Measurements from ENCODE around the gene CCDC148.
"Not testable (repeated sequence)": the region's sequence is repeated elsewhere in the genome, so short reads cannot be mapped to it uniquely, and the experiment has no call there.

Gene CCDC148

GRCh38 chr2:158481116-158481515, 24.6 kb upstream of the CCDC148 start:
- DNase-seq (ENCODE audit: low spot score): no peak

GRCh38 chr2:158478816-158479215, 22.3 kb upstream of the CCDC148 start:
- no peak for DNase-seq (ENCODE audit: low spot score)

GRCh38 chr2:158478237-158478636, 21.7 kb upstream of the CCDC148 start:
- DNase-seq (ENCODE audit: low spot score): no peak

GRCh38 chr2:158477202-158477601, 20.6 kb upstream of the CCDC148 start:
- no peak for DNase-seq (ENCODE audit: low spot score)

GRCh38 chr2:158474526-158475011, 18.0 kb upstream of the CCDC148 start:
- DNase-seq (ENCODE audit: low spot score): not testable (repeated sequence)

- DNase-seq (ENCODE audit: low spot score): no peak
These were observed 17.3 kb upstream of the CCDC148 start for GRCh38 chr2:158473719-158474392.

GRCh38 chr2:158473300-158473699, 16.7 kb upstream of the CCDC148 start:
- not testable (repeated sequence) for DNase-seq (ENCODE audit: low spot score)

GRCh38 chr2:158472829-158473228, 16.3 kb upstream of the CCDC148 start:
- not testable (repeated sequence) for DNase-seq (ENCODE audit: low spot score)

GRCh38 chr2:158467248-158467647, 10.7 kb upstream of the CCDC148 start:
- no peak for DNase-seq (ENCODE audit: low spot score)

- no peak for DNase-seq (ENCODE audit: low spot score)
These were observed 8.1 kb upstream of the CCDC148 start for GRCh38 chr2:158464426-158465281.

GRCh38 chr2:158463496-158464095, 7.0 kb upstream of the CCDC148 start:
- DNase-seq (ENCODE audit: low spot score): no peak

GRCh38 chr2:158460632-158461297, 4.2 kb upstream of the CCDC148 start:
- no peak for DNase-seq (ENCODE audit: low spot score)

- no peak for DNase-seq (ENCODE audit: low spot score)
These were observed 2.8 kb upstream of the CCDC148 start for GRCh38 chr2:158459161-158460003.

GRCh38 chr2:158458617-158458920, 2.0 kb upstream of the CCDC148 start:
- peak; percentile 75 for DNase-seq (ENCODE audit: low spot score)

GRCh38 chr2:158457826-158458616, 1.5 kb upstream of the CCDC148 start:
- peak; percentile 69 for DNase-seq (ENCODE audit: low spot score)

GRCh38 chr2:158457092-158457825, 706 bp upstream of the CCDC148 start:
- DNase-seq (ENCODE audit: low spot score): peak; percentile 69

- no peak for DNase-seq (ENCODE audit: low spot score)
These were observed 12.9 kb downstream of the CCDC148 start for GRCh38 chr2:158443606-158444005.

GRCh38 chr2:158439062-158439461, 17.5 kb downstream of the CCDC148 start:
- not testable (repeated sequence) for DNase-seq (ENCODE audit: low spot score)

GRCh38 chr2:158433716-158434115, 22.8 kb downstream of the CCDC148 start:
- not testable (repeated sequence) for DNase-seq (ENCODE audit: low spot score)

GRCh38 chr2:158432117-158432516, 24.4 kb downstream of the CCDC148 start:
- DNase-seq (ENCODE audit: low spot score): no peak
